ENCODE data around the gene SLC7A5.

GRCh38 chr16:87914812-87915211 lies 45.5 kb upstream of the SLC7A5 start:
- no peak for TF ChIP-seq CTCF (IDR thresholded peaks at IDR 0.05)
- no peak for TF ChIP-seq POLR2A (IDR thresholded peaks at IDR 0.05)

Data from prostate gland (tissue), 2 donors.